Neural cell (in vitro differentiated cells): Measurements from ENCODE around the gene HPCA. TPM values are rescaled to one million over a fixed set of nuclear protein-coding genes. Genes with fewer than 3 reads are reported as not detected.

Experiments
- H2AFZ ChIP-seq: fragments of 200-600, 300-800 bp; sonication (generic), shearing (Covaris generic); 2 replicates; pipeline ENCODE4 v1.6.0; 2014; ENCODE audit warnings: low read depth, mild to moderate bottlenecking, antibody characterized with exemption, low read length, moderate library complexity
- H3F3A ChIP-seq: fragments of 200-600 bp; shearing (Covaris generic); 2 replicates; pipeline ENCODE4 v1.6.1; 2016; ENCODE audit warnings: mild to moderate bottlenecking, moderate library complexity, mixed read lengths, antibody characterized with exemption, low read length; ENCODE audit not compliant: insufficient read depth, poor library complexity, severe bottlenecking
- H3K27ac ChIP-seq: fragments of 200-600, 300-800 bp; sonication (generic), shearing (Covaris generic); 2 replicates; pipeline ENCODE4 v1.5.1; 2014; ENCODE audit warnings: mild to moderate bottlenecking, low read length, moderate library complexity
- H3K27me3 ChIP-seq: fragments of 300-800, 200-600 bp; sonication (generic), shearing (Covaris generic); 2 replicates; pipeline ENCODE4 v1.6.0; 2014; ENCODE audit warnings: mild to moderate bottlenecking, low read depth, low read length, moderate library complexity; ENCODE audit not compliant: insufficient read depth
- H3K36me3 ChIP-seq: fragments of 300-800, 200-600 bp; sonication (generic), shearing (Covaris generic); 2 replicates; pipeline ENCODE4 v1.5.1; 2014; ENCODE audit warnings: mild to moderate bottlenecking, antibody characterized with exemption, low read length, moderate library complexity; ENCODE audit not compliant: insufficient read depth
- H3K4me2 ChIP-seq: fragments of 300-800, 200-600 bp; sonication (generic), shearing (Covaris generic); 2 replicates; pipeline ENCODE4 v1.6.0; 2014; ENCODE audit warnings: mild to moderate bottlenecking, low read length
- H3K4me3 ChIP-seq: fragments of 300-800, 200-600 bp; sonication (generic), shearing (Covaris generic); 2 replicates; pipeline ENCODE4 v1.5.1; 2014; ENCODE audit warnings: mild to moderate bottlenecking, low read length, moderate library complexity
- H3K79me2 ChIP-seq: fragments of 200-600 bp; shearing (Covaris generic); replicated peaks from 2 replicates; pipeline ENCODE4 v1.6.0; 2014; ENCODE audit warnings: mild to moderate bottlenecking, low read length, moderate library complexity; ENCODE audit not compliant: insufficient read depth
- H3K9ac ChIP-seq: fragments of 300-800, 200-600 bp; sonication (generic), shearing (Covaris generic); 2 replicates; pipeline ENCODE4 v1.6.1; 2016; ENCODE audit warnings: mild to moderate bottlenecking, low read length, mixed read lengths
- H3K9me2 ChIP-seq: fragments of 200-600 bp; shearing (Covaris generic); 2 replicates; pipeline ENCODE4 v1.6.1; 2016; ENCODE audit warnings: mild to moderate bottlenecking, low read length, mixed read lengths; ENCODE audit not compliant: insufficient read depth
- H3K9me3 ChIP-seq: fragments of 200-600, 300-800 bp; sonication (generic), shearing (Covaris generic); 2 replicates; pipeline ENCODE4 v1.6.1; 2016; ENCODE audit warnings: mild to moderate bottlenecking, mixed run types, low read length, moderate library complexity, mixed read lengths
- H4K20me1 ChIP-seq: fragments of 200-600 bp; shearing (Covaris generic); 2 replicates; pipeline ENCODE4 v1.6.1; 2016; ENCODE audit warnings: mild to moderate bottlenecking, mixed run types; ENCODE audit not compliant: insufficient read depth
- CTCF ChIP-seq: fragments of 450-650 bp; IDR thresholded peaks from 2 replicates; pipeline ENCODE4 v1.5.1; 2014; ENCODE audit warnings: antibody characterized with exemption, mild to moderate bottlenecking, moderate library complexity; ENCODE audit not compliant: poor library complexity, severe bottlenecking
- EP300 ChIP-seq: fragments of 450-650 bp; conservative IDR thresholded peaks from 2 replicates; pipeline ENCODE4 v1.6.1; 2014; ENCODE audit warnings: antibody characterized with exemption, mild to moderate bottlenecking, moderate library complexity; ENCODE audit not compliant: poor library complexity, severe bottlenecking
- EZH2 ChIP-seq: fragments of 200-600, 300-800 bp; shearing (Covaris generic), sonication (generic); IDR thresholded peaks from 2 replicates; pipeline ENCODE4 v1.6.1; 2014; ENCODE audit warnings: antibody characterized with exemption, low read length, borderline replicate concordance, mild to moderate bottlenecking; ENCODE audit not compliant: insufficient read depth, poor library complexity, severe bottlenecking
- MXI1 ChIP-seq: fragments of 450-650 bp; conservative IDR thresholded peaks from 2 replicates; pipeline ENCODE4 v1.6.1; 2014; ENCODE audit warnings: antibody characterized with exemption, mild to moderate bottlenecking; ENCODE audit not compliant: poor library complexity, severe bottlenecking
- POLR2AphosphoS5 ChIP-seq: IDR thresholded peaks from 2 replicates; pipeline ENCODE4 v1.6.1; 2012
- RAD21 ChIP-seq: fragments of 450-650 bp; conservative IDR thresholded peaks from 2 replicates; pipeline ENCODE4 v1.6.1; 2014; ENCODE audit warnings: antibody characterized with exemption, mild to moderate bottlenecking, moderate library complexity
- SMC3 ChIP-seq: fragments of 450-650 bp; conservative IDR thresholded peaks from 2 replicates; pipeline ENCODE4 v1.6.1; 2014; ENCODE audit warnings: antibody characterized with exemption, mild to moderate bottlenecking, moderate library complexity; ENCODE audit not compliant: poor library complexity
- TAF1 ChIP-seq: IDR thresholded peaks from 2 replicates; pipeline ENCODE4 v1.6.1; 2012; ENCODE audit warnings: low read depth
- polyA plus RNA-seq: library from polyadenylated mRNA; depleted of rRNA; stranded (reverse); fragments of >200 nt; gene quantifications from 2 replicates; pipeline ENCODE4 v1.2.3, GENCODE V29; 2014
- TF ChIP-seq, protein P1 (sequence below): IDR thresholded peaks from 2 replicates; pipeline ENCODE4 v1.6.1; 2012; ENCODE audit warnings: borderline replicate concordance

The HPCA gene
- polyA plus RNA-seq, 1 donor from 2014 or later: 1.9 TPM

DNA sequence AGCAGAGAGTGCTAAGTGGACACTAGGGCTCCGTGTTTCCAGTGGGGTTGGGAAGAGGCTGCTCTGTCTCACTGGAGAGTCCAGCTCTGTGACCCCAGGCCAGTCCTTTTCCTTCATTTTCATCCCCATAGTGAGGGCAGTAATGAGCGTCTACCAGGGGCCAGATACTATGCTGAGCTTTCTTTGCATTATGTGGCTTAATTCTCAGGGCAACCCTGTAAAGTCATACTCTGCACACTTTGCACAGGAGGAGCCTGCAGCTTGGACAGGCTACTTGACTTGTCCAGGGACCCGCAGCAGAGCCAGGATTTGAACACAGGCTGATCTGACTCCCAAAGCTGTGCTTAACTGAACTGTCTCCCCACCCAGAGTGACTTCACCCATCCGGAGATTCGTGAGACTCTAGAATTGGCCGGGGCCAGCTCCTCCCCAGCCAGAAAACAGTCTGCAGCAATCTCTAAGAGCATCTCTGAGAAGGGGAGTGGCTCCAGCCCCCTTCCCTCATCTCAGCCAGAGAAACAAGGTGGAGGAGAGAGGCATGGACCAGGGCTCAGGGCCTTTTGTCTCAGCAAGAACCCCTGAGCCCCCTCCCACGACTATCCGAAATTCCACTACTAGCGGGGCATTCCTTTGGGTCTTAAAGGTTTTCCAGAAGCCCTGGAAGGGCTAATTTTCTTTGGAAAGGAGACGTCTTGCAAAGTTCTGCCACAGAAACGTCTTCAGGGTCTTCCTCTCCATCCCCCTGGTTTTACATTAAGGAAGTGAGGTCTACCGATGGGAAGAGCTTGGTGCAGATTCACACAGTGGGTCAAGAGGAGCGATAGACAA lies 14.7 kb upstream of the HPCA start (continued):
- no peak for TF ChIP-seq CTCF

DNA sequence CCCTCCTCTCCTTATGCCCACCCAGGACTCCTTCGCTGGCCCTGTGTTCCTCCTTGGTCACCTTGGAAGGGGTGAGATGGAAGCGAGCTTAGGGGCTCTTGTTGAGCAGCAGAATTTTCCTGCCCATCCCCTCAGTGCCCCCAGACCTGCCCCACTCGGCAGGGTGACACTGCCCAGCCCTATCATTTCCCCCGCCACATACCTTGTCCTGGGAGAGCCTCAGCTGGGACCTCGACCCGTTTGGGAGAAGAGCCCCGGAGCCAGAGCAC lies 14.2 kb upstream of the HPCA start:
- no peak for TF ChIP-seq RAD21
- no peak for TF ChIP-seq POLR2AphosphoS5
- TF ChIP-seq EZH2: no peak
- no peak overlapping the region for H3K4me2 ChIP-seq

DNA sequence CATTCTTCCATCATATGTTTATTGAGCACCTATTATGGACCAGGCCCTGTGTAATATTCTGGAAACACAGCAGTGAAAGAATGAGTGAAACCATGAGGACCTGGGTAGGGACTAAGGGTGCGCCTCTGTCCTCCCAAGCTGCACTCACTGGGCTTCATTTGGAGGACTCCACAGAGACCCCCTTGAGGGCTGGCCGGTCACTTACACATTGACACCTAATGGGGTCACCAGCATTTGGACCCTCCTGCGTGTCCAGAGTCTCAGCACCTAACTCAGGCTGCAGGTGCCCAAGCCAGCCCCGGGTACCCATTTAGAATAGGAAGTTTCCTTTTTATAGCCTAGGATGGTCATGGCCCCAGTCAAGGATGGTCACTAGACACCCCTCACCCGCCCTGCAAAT lies 12.8 kb upstream of the HPCA start:
- Histone ChIP-seq H3K9me2 (no peaks in the 10 kb centered on the region), H2AFZ (no peak overlapping the region), H3K9me3 (no peaks in the 10 kb centered on the region), H3K27ac (no peak overlapping the region), H3F3A (peaks cover 4% of the 10 kb centered on the region), H3K9ac (no peak overlapping the region), H4K20me1 (no peaks in the 10 kb centered on the region), H3K79me2 (no peaks in the 10 kb centered on the region), H3K4me2 (no peak overlapping the region), H3K36me3 (no peaks in the 10 kb centered on the region), H3K27me3 (peaks cover 8% of the 10 kb centered on the region), H3K4me3 (no peak overlapping the region)
- TF ChIP-seq MXI1 (no peak), EP300 (no peak), SMC3 (no peak), CTCF (no peak), EZH2 (no peak), POLR2AphosphoS5 (no peak), RAD21 (no peak), TAF1 (no peak)
- TF ChIP-seq, protein P1, sequence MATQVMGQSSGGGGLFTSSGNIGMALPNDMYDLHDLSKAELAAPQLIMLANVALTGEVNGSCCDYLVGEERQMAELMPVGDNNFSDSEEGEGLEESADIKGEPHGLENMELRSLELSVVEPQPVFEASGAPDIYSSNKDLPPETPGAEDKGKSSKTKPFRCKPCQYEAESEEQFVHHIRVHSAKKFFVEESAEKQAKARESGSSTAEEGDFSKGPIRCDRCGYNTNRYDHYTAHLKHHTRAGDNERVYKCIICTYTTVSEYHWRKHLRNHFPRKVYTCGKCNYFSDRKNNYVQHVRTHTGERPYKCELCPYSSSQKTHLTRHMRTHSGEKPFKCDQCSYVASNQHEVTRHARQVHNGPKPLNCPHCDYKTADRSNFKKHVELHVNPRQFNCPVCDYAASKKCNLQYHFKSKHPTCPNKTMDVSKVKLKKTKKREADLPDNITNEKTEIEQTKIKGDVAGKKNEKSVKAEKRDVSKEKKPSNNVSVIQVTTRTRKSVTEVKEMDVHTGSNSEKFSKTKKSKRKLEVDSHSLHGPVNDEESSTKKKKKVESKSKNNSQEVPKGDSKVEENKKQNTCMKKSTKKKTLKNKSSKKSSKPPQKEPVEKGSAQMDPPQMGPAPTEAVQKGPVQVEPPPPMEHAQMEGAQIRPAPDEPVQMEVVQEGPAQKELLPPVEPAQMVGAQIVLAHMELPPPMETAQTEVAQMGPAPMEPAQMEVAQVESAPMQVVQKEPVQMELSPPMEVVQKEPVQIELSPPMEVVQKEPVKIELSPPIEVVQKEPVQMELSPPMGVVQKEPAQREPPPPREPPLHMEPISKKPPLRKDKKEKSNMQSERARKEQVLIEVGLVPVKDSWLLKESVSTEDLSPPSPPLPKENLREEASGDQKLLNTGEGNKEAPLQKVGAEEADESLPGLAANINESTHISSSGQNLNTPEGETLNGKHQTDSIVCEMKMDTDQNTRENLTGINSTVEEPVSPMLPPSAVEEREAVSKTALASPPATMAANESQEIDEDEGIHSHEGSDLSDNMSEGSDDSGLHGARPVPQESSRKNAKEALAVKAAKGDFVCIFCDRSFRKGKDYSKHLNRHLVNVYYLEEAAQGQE: no peak

More for the DNA sequence above, 14.2 kb upstream of the HPCA start:
- Histone ChIP-seq H3F3A (peaks cover 4% of the 10 kb centered on the region), H3K9ac (no peak overlapping the region), H3K27ac (no peak overlapping the region), H3K4me3 (no peak overlapping the region), H3K27me3 (peaks cover 8% of the 10 kb centered on the region), H3K36me3 (no peaks in the 10 kb centered on the region), H2AFZ (no peak overlapping the region), H3K9me3 (no peaks in the 10 kb centered on the region), H3K79me2 (no peaks in the 10 kb centered on the region), H4K20me1 (no peaks in the 10 kb centered on the region), H3K9me2 (no peaks in the 10 kb centered on the region)
